ENCODE measurements around the gene LRRC51. TPM values are rescaled to one million over a fixed set of nuclear protein-coding genes. Genes with fewer than 3 reads are reported as not detected.
"Not testable (repeated sequence)": the region's sequence is repeated elsewhere in the genome, so short reads cannot be mapped to it uniquely, and the experiment has no call there.

Gene LRRC51
- polyA plus RNA-seq, 5 donors, result 15.8 to 29.0 (median 20.7) TPM

DNA sequence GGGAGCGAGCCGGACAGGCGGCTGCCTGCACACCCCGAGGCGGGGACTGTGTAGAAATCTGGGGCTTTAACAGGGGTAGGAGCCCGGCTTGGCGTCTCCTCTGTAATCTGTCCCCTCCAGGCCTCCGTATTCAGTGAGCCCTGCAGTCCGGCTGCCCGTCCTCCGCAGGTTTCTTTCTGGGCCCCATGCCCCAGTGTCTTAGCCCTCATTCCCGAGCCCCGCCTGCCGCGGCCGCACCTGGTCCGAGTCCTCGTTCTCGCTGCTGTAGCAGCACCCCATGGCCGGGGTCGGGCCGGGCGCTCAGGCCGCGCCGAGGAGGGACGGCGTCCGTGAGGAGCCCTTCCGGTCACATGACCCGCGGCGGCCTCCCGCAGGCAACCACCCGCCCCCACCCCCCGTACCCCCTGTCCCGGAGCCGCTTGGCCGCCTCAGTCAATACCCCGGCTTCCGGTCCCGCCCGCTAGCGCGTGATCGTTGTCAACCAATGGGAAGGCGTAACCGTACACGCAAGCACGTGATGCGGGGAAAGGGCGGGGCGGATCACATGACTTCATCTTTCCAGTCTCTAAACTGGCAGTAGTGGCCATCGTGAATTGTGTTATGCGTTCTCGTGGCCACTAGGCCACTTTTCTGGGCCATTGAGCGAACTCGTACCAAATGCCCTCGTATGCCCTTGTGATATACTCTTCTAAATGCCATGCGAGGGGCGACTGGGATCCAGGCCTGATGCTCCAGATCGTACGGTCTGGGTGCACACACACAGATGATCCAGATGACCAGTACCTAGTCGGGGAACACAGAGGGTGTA lies 22.5 kb downstream of the LRRC51 start, which contains the start of gene LAMTOR1:
LAMTOR1 (minus strand) TSS at position 352 of the 808 bp plus-strand sequence; CDS start at position 279, 73 bp downstream.
- DNase-seq, result peak; percentile 98

DNA sequence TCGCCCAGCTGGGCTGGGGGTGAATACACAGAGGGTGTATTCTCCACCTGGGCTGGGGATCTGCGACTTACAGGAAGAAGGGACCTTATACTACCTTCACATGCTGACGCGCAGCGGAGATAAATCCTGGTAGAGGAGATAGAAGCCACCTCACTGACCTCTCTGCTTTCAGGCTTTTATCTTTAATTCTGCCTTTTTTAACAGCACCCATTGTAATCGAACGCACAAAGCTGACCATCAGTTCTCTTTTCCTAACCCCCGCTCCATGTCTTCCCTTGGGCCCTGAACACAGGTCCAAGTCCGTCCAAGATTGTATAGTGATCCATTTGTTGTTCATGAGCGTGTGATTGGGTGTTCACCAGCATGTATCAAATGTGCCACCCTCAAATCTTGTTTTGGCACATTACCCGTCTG lies 23.1 kb downstream of the LRRC51 start:
- no peak for DNase-seq

DNA sequence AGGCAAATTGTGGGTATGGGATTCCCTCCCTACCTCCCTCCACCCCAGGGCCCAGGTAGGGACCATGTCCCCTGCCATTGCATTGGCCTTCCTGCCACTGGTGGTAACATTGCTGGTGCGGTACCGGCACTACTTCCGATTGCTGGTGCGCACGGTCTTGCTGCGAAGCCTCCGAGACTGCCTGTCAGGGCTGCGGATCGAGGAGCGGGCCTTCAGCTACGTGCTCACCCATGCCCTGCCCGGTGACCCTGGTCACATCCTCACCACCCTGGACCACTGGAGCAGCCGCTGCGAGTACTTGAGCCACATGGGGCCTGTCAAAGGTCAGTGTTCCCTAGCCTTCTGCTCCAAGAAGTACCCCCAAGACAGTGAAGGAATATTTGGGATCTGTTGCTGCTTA lies 25.2 kb downstream of the LRRC51 start, which contains the start of gene TOMT:
TOMT (plus strand) TSS at position 37 of the 400 bp plus-strand sequence; CDS start at position 65, 28 bp downstream.
- DNase-seq, result no peak

DNA sequence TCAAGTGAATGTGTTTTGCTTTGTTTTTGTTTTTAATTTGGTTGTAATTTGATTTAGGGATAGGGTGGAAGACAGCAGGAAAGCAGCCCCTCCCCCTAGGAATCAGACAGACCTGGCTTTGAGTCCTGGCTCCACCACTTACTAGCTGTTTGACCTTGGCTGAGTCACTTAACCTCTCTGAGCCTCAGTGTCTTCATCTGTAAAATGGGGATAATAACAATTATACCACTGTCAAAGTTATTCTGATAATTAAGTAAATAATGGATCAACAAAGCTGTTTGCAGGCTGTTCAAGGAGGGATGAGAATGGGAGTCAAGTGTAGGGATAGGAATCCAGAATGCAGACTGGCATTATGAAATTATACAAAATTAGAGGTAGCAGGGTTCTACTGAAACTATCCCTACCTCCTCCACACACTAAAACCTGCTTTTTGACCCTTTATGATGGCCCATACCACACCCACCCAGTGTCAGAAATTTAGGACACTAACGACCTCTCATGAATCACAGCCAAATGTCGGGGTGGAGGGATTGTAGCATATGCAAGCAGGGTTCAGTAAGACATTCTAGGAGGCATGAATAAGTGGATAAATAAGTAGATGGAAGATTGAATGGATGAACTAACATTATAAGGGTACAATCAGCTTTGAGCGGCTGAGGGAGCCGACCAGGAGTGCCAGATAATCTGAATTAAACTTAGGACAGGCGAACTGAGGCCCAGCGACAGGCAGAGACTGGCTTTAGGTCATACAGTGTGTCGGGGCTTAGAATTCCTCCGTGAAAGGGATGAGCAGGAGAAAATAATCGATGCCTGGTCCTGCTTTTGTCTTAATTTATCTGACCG lies 30.9 kb downstream of the LRRC51 start:
- DNase-seq, result no peak

DNA sequence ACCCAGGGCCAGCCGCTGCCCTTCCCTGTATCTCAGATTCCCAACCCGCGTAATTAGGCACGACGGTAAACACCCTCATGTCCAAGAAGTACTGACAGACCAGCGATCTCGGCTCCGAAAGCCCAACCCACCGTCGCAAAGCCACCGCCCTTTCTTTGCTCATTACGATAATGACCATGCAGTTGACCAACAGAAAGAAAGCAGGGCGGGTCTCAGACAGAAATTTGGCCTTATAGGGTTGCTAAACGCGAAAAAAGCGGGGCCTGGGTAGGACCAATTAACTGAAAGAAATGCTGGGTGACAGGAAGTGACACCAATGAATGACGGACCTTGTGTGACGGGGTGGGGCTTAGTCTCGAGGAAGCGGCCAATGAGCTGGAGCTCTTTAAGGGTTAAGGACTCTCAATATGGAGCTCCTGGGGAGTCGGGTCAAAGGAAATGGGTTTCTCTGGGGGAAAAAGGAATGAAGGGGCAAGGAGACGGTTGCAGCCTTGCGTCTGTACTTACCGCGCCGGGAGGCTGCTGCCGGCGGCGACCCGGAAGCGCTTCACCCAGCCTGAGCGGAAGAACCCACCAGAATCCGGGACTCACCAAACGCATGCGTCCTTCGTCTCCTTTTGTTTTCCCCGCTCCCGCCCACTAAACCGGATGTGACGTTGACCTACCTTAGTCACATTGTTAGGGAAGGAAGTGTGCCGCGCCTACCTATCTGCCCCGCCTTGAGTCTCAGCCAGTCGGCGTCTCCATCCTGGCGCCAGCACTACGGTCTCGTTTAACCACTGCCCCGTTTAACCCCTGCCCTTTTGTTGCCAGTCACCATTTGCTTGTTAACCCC lies 31.7 kb downstream of the LRRC51 start, which contains the start of gene ANAPC15:
ANAPC15 (minus strand) TSS at position 553 of the 835 bp plus-strand sequence. CDS start 1,419 bp downstream, outside the sequence.
- DNase-seq, result peak; percentile 99

DNA sequence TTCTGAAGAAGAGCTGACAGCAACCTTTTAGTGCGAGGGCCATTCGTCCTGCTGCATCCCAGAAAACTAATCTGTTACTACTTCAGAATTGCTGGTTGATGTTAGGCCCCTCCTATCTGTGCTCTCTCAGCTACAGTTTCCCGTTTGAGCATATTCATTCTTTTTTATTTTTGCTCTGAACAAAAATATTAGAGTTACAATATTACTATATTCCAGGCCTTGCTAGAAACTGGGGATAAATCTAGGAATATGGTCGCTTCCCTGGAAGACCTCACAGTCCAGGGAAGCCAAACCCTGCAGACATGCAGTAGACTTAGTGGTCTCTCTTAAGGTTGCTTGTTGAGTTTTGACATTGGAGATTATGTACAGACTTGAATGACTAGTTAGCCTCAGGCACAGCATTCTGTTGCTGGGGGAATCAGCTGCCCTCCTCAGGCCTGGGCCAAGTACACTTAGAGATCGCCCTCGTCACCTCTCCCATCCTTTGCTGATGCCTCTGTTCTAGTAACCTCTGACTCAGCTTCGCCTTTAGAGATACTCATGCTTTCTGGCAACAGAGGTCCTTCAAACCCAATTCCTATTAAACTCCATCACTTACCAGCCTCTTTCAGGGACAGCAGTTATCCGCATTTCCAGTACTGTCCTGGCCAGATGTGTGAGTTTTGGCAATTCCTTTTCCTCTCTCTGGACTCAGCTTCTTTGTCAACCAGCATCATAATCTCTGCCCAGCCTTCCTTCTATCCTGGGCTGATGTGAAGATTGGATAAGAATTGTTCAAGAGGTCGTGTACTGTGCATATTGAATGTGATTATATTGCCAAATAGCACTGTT lies 32.5 kb downstream of the LRRC51 start:
- DNase-seq, result no peak

DNA sequence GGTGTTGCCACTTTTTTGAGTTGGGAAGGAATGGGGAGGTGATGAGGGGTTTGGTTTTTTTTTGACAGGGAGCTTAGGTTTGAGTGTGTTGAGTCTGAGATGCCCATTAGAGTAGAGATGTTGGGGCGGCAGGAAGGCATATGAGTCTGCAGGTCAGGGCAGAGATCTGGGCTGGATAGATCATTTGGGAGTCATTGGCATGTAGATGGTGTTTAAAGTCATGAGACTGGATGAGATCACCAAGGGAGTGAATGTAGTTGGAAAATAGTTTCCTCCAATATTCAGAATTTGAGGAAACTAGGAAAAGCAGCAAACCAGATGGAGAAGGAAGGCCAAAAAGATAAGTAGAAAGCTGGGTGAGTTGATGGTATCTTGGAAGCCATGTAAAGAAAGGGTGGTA lies 33.9 kb downstream of the LRRC51 start:
- no peak for DNase-seq

DNA sequence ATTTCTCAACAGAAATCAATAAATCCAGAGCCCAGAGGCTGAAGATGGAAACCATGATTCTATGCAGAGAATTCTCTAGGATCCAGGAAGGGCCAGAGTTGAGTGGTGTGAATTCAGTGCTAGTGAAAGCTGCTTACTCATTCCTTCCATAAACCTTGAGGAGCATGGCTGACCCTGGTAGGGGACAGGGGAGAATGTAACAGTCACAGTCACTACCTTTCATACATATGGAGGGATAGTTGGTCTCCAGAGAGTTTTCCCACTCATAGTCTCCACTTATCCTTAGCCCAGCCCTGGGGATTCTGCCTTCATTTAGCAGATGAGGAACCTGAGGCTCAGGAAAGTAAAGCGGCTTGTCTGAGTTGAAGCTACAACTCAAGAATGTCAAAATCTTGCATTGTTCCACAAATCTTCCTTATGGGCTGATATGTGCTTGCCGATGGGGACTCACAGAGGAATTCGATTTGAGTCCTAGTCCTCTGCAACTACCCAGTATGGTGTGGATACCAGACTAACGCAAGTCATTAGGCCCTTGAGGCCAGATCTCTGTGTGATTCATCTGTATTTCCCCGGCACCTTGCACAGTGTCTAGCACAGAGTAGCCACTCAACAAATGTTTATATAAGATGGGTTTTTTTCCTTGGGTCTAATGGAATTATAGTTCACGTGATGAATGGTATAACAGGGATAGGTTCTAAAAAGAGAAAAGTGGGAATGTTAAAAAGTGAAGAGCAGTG lies 35.5 kb downstream of the LRRC51 start:
- no peak for DNase-seq

DNA sequence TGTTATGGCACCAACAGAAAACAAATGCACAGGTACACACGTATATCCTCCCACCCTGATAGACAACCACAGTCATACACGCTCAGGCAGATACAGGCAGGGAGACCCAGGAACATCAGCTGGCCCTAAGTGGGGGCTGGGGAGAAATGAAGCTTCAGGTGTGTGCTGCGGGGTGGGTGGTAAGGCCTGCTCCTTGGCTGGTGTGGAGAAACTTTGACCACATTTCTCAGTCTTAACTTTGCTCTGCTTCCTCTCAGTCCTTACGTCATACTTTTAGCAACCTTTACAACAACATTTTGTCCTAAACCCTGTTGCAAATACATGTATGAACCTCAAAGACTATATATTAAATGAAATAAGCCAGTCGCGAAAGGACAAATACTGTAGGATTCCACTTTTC lies 38.5 kb downstream of the LRRC51 start:
- DNase-seq, result no peak

DNA sequence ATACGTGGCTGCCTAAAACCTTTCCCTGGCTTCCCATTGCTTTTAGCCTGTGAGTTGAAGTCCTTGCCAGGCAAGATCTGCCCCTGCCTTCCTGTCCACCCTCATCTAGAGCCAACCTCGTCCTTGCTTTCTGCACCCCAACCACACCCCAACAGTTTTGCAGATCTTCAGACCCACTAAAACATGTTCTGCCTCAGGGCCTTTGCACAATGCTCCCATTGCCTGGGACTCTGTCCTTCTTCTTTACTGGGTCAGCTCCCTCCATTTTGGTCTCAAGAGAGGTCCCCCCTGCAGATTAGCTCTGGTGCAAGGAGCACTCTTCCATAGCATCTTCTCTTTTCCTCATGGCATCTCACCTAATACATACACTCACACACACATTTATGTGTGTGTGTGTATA lies 40.3 kb downstream of the LRRC51 start:
- no peak for DNase-seq

DNA sequence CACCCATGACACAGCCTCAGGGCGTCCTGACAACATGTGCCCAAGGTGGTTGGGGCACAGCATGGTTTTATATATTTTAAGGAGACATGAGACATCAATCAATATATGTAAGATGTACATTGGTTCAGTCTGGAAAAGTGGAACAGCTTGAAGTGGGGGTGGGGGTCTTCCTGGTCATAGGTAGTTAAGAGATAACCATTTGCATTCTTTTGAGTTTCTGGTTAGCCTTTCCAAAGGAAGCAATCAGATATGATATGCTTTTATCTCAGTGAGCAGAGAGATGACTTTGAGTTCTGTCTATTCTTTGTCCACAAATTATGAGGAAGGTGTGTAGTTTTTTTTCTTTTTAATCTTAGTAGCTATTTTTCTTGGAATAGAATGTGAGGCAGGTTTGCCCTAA lies 42.0 kb downstream of the LRRC51 start:
- DNase-seq, result no peak

DNA sequence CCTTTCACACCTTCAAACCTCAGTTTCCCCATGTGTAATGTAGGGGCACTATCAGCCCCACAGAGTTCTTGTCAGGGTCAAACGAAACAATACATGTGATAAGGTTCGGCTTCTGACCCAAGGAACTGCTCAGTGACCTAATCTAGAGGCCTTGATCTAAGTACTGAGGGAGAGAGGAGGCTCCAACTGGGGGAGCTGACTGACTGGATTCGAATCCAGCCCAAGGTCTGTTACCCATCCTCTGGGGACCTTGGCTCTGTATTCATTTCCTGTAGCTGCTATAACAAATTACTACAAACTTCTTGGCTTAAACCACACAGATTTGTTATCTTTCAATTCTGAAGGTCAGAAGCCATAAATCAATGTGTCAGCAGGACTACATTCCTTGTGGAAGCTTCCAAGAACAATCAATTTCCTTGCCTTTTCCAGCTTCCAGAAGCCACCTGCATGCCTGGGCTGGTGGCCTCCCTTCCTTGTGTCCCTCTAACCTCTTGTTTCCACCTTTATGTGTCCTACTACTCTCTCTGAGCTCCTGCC lies 42.5 kb downstream of the LRRC51 start:
- no peak for DNase-seq

DNA sequence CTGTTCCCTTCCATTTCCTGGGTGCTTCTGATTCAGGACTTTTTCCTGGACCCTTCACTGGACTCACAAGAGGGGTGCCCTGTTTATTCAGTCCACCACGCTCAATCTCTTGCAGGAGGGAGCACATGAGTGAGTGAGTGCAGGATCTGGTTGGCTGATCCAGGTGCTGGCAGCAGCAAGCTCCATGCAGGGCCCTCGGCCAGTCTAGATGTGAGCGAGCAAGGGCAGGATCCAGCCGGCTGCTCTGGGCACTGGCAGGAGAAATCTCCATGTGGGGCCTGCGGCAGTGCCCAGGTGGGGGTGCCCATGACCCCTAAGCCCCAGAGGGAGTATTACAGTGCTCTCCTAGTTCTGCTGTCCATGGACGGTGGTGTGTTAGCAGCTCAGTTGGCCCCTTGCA lies 43.4 kb downstream of the LRRC51 start:
- DNase-seq, result no peak

DNA sequence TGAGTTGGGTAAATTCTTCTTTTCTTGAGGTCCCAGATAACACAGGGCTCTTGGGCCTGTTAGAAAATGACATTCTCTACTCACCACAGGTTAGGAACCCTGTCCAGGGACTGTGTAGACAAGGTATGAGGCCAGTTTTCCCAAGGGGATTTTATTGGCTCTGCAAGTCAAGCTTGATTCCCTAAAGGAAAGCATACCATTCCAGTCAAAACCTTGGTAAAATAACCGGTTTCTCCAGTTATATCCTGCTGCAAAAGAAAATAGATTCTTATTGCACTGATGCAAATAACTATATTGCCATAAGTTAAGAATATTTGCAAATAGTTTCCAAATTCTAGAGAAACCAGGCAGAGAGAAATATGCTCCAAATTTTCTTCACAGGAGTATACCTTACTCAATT lies 45.3 kb downstream of the LRRC51 start:
- DNase-seq, result no peak

DNA sequence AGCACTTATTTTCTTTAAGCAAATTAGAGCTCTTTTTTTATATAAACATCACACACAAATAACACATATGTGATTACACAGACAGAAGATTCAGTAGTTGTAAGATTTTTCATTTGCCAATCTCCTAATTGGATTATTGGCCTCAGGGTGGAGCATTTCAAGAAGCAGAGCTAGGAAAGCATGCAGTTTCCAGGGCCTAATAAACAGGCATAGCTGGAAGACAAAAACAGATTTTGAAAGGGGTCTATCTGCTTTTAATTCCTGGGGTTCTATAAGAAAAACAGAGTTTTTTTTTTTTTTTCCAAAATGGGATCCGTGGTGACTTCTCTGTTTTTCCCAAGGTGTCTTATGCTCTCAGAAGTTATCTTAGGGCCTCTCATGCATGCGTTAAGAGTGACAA lies 47.3 kb downstream of the LRRC51 start:
- no peak for DNase-seq

DNA sequence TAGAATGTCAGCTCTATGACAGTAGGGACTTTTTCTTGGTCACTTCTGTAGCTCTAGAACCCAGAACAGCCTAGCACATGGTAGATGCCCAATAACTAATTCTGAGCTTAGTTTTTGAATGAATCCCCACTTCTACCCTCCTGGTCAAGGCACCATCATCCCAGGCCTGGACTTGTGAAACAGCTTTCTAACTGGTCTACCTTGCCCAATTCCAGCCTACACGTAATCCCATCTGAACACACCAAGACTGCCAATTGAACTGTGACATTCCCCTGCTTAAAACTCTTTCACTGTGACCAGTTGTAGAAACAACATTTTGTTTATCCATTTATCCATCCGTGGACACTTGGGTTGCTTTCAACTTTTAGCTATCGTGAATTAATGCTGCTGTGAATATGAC lies 48.7 kb downstream of the LRRC51 start:
- no peak for DNase-seq

DNA sequence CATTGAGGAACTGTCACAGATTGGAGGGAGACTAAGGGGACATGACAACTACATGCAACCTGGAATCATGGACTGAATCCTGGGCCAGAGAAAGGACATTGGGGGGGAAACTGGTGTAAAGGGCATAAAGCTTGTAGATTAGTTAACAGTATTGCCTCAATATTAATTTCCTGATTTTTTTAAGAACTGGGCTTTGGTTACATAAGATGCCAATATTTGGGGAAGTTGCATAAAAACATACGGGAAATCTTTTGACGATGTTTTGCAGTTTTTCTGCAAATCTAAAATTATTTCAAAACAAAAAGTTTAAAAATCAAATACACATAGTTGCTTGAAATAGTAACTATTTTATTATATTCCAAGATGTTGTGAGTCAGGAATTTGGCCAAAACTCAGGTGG lies 52.0 kb downstream of the LRRC51 start:
- no peak for DNase-seq

DNA sequence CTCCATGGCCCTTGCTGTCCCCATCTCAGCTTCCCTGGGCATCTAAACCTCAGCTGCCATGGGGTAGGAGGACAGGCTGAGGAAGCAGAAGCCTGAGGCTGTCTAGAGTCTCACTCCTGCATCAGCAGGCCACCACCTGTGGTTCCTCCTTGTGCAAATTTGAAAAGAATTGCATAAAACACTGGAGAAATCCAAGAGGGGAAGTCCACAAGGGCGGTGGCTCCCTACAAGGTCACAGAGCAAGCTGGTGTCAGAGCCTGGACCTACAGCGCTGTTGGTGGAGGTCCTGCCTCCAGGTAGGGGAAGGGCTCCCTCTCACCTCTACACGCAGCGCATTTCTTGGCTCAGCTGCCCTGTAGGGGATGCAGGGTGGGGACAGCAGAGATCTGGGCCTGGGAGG lies 54.8 kb downstream of the LRRC51 start, which contains the start of gene FOLR3:
FOLR3 (plus strand) TSS at position 253 of the 400 bp plus-strand sequence. CDS start 228 bp downstream, outside the sequence.
- not testable (repeated sequence) for DNase-seq

DNA sequence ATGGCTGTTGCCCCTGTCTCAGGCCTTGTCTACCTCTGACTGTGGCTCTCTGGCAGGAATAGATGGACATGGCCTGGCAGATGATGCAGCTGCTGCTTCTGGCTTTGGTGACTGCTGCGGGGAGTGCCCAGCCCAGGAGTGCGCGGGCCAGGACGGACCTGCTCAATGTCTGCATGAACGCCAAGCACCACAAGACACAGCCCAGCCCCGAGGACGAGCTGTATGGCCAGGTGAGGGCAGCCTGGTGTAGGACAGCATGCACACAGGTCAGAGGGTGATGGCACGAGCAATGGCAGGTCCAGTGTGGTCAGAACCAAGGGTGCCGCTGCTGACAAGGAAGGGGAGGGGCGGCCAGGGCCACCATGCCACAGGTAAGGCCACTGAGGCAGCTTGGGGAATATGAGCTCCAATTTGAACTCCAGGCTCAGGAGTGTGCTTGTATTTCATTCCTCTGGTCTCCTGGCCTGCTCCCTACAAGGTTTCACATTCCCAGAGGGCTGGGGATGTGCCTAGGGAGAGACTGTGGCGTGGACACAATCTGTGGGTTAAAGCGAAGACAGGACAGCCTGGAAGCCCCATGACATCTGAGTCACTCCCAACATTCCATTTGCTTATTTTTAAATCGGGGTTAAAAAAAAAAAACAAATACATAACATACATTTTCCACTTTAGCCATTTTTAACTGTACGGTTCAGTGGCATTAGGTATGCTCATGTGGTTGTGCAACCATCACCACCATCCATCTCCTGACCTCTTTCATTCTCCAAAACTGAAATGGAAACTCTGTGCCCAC lies 55.4 kb downstream of the LRRC51 start:
- DNase-seq, result no peak

Data from right lung (tissue), 5 donors.